IPS DF 19.7 (cell line): Measurements from ENCODE around the gene SELENOF.
"Not testable (repeated sequence)": the region's sequence is repeated elsewhere in the genome, so short reads cannot be mapped to it uniquely, and the experiment has no call there.

ENCODE experiments used
- DNase-seq: peaks from one replicate; pipeline ENCODE4 v3.0.0-alpha.2; 2013; ENCODE audit warnings: low read depth, low spot score

SELENOF gene

DNA sequence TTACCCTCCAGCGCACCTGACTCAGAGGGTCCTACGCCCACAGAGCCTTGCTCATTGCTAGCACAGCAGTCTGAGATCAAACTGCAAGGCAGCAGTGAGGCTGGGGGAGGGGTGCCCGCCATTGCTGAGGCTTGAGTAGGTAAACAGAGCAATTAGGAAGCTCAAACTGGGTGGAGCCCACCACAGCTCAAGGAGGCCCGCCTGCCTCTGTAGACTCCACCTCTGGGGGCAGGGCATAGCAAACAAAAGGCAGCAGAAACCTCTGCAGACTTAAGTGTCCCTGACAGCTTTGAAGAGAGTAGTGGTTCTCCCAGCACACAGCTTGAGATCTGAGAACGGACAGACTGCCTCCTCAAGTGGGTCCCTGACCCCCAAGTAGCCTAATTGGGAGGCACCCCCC, 99.8 kb downstream of the SELENOF start:
- DNase-seq = not testable (repeated sequence)
